Measurements from ENCODE around the gene IGF1R. TPM values are rescaled to one million over a fixed set of nuclear protein-coding genes. Genes with fewer than 3 reads are reported as not detected.

Gene IGF1R
- total and polyA plus RNA-seq, 4 donors: 17.6 to 34.8 (median 21.0) TPM

GRCh38 chr15:98646546-98647025 is 1.8 kb upstream of the IGF1R start:
- Histone ChIP-seq H3K4me1 (ENCODE audit: control insufficient read depth, insufficient read depth, low read length) (peaks cover 15% of the 10 kb centered on the region), H3K4me3 (ENCODE audit: low read depth, low read length) (peak overlapping the region; percentile 65), H3K27me3 (ENCODE audit: control insufficient read depth, insufficient read depth, low read length) (peaks cover 14% of the 10 kb centered on the region), H3K27ac (ENCODE audit: low read depth, low read length) (peak overlapping the region; percentile 42), H3K36me3 (ENCODE audit: control insufficient read depth, insufficient read depth, low read length) (no peaks in the 10 kb centered on the region), H3K9me3 (ENCODE audit: control insufficient read depth, insufficient read depth, low read length) (no peaks in the 10 kb centered on the region)
- no peak for DNase-seq (ENCODE audit: low read depth in 4 of 6, low spot score in 6 of 6)
- WGBS (ENCODE audit: insufficient coverage): 11% methylated on average over 3 of the region's 7 CpGs

DNA sequence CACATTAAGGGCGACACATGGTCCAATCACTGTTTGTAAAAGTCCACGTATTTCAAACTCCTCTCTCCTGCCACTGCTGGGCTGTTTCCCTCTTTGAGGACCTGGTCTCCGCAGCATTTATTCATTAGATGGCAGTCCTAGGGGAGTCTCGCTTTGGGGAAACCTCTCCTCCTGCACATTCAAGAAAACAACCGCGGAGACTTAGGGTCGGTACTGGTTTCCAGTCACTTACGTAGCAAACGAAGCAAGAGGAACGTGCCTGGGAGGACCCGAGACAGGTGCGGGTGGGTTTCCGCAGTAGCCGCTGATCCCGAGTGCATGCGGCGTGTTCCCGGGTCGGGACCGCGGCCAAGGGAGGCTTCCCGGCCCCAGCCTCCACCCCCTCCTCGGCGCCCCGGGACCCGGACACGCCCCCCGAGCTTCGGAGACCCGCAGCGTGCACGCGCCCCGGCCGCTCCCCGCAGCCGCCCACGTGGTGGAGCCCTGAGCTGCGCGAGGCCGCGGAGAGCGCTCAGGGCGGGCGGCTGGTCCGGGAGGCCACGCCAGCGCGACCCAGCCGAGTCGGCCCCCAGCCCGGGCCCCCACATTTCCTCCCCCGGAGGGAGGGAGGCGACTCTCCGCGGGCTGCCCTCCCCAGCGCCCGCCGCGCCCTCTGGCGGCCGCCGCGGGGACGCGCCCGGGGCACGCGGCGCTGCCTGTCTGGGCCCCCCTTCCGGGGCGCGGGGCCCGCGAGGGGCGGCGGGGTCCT is 1.1 kb upstream of the IGF1R start:
- Histone ChIP-seq H3K27me3 (ENCODE audit: control insufficient read depth, insufficient read depth, low read length) (peaks cover 18% of the 10 kb centered on the region), H3K36me3 (ENCODE audit: control insufficient read depth, insufficient read depth, low read length) (no peaks in the 10 kb centered on the region), H3K9me3 (ENCODE audit: control insufficient read depth, insufficient read depth, low read length) (no peaks in the 10 kb centered on the region), H3K4me3 (ENCODE audit: low read depth, low read length) (peak overlapping the region; percentile 87), H3K27ac (ENCODE audit: low read depth, low read length) (peak overlapping the region; percentile 82), H3K4me1 (ENCODE audit: control insufficient read depth, insufficient read depth, low read length) (peaks cover 15% of the 10 kb centered on the region)
- DNase-seq (ENCODE audit: low read depth in 4 of 6, low spot score in 6 of 6): peak in 3 of 6 donors; percentile 65 to 94 (median 91)
- 0% methylated on average over 77 of the region's 77 CpGs for WGBS (ENCODE audit: insufficient coverage)

- peaks cover 15% of the 10 kb centered on the region for H3K4me1 ChIP-seq (ENCODE audit: control insufficient read depth, insufficient read depth, low read length)
- no peaks in the 10 kb centered on the region for H3K36me3 ChIP-seq (ENCODE audit: control insufficient read depth, insufficient read depth, low read length)
- H3K27me3 ChIP-seq (ENCODE audit: control insufficient read depth, insufficient read depth, low read length): peaks cover 18% of the 10 kb centered on the region
- H3K4me3 ChIP-seq (ENCODE audit: low read depth, low read length): peak overlapping the region; percentile 73
- under 1% methylated on average over 103 of the region's 121 CpGs for WGBS (ENCODE audit: insufficient coverage)
- H3K27ac ChIP-seq (ENCODE audit: low read depth, low read length): peak overlapping the region; percentile 84
- peak in 2 of 6 donors; percentile 79 to 85 for DNase-seq (ENCODE audit: low read depth in 4 of 6, low spot score in 6 of 6)
- H3K9me3 ChIP-seq (ENCODE audit: control insufficient read depth, insufficient read depth, low read length): no peaks in the 10 kb centered on the region
These were observed 524 bp downstream of the IGF1R start for GRCh38 chr15:98648654-98649471.

- Histone ChIP-seq H3K4me1 (ENCODE audit: control insufficient read depth, insufficient read depth, low read length) (peaks cover 15% of the 10 kb centered on the region), H3K36me3 (ENCODE audit: control insufficient read depth, insufficient read depth, low read length) (no peaks in the 10 kb centered on the region), H3K9me3 (ENCODE audit: control insufficient read depth, insufficient read depth, low read length) (no peaks in the 10 kb centered on the region), H3K27ac (ENCODE audit: low read depth, low read length) (peak overlapping the region; percentile 61), H3K27me3 (ENCODE audit: control insufficient read depth, insufficient read depth, low read length) (peaks cover 18% of the 10 kb centered on the region), H3K4me3 (ENCODE audit: low read depth, low read length) (peak overlapping the region; percentile 73)
- WGBS (ENCODE audit: insufficient coverage): under 1% methylated on average over 94 of the region's 94 CpGs
- DNase-seq (ENCODE audit: low read depth in 4 of 6, low spot score in 6 of 6): peak in 2 of 6 donors; percentile 61 to 70
These were observed 1.4 kb downstream of the IGF1R start for GRCh38 chr15:98649472-98650416.

- Histone ChIP-seq H3K9me3 (ENCODE audit: control insufficient read depth, insufficient read depth, low read length) (no peaks in the 10 kb centered on the region), H3K4me1 (ENCODE audit: control insufficient read depth, insufficient read depth, low read length) (peaks cover 15% of the 10 kb centered on the region), H3K4me3 (ENCODE audit: low read depth, low read length) (peak overlapping the region; percentile 73), H3K27me3 (ENCODE audit: control insufficient read depth, insufficient read depth, low read length) (peaks cover 18% of the 10 kb centered on the region), H3K36me3 (ENCODE audit: control insufficient read depth, insufficient read depth, low read length) (no peaks in the 10 kb centered on the region), H3K27ac (ENCODE audit: low read depth, low read length) (peak overlapping the region; percentile 12)
- DNase-seq (ENCODE audit: low read depth in 4 of 6, low spot score in 6 of 6): peak in 2 of 6 donors; percentile 58 to 60
- WGBS (ENCODE audit: insufficient coverage): 0% methylated on average over 51 of the region's 51 CpGs
These were observed 2.2 kb downstream of the IGF1R start for GRCh38 chr15:98650417-98651035.

- Histone ChIP-seq H3K4me3 (ENCODE audit: low read depth, low read length) (peak overlapping the region; percentile 73), H3K9me3 (ENCODE audit: control insufficient read depth, insufficient read depth, low read length) (no peaks in the 10 kb centered on the region), H3K27ac (ENCODE audit: low read depth, low read length) (peak overlapping the region; percentile 42), H3K4me1 (ENCODE audit: control insufficient read depth, insufficient read depth, low read length) (peaks cover 15% of the 10 kb centered on the region), H3K27me3 (ENCODE audit: control insufficient read depth, insufficient read depth, low read length) (peaks cover 16% of the 10 kb centered on the region), H3K36me3 (ENCODE audit: control insufficient read depth, insufficient read depth, low read length) (no peaks in the 10 kb centered on the region)
- under 1% methylated on average over 28 of the region's 28 CpGs for WGBS (ENCODE audit: insufficient coverage)
- DNase-seq (ENCODE audit: low read depth in 4 of 6, low spot score in 6 of 6): peak in 2 of 6 donors; percentile 36 to 40
These were observed 2.7 kb downstream of the IGF1R start for GRCh38 chr15:98651036-98651481.

- Histone ChIP-seq H3K27me3 (ENCODE audit: control insufficient read depth, insufficient read depth, low read length) (peaks cover 13% of the 10 kb centered on the region), H3K27ac (ENCODE audit: low read depth, low read length) (peak overlapping the region; percentile 42), H3K36me3 (ENCODE audit: control insufficient read depth, insufficient read depth, low read length) (no peaks in the 10 kb centered on the region), H3K9me3 (ENCODE audit: control insufficient read depth, insufficient read depth, low read length) (no peaks in the 10 kb centered on the region), H3K4me1 (ENCODE audit: control insufficient read depth, insufficient read depth, low read length) (peaks cover 15% of the 10 kb centered on the region), H3K4me3 (ENCODE audit: low read depth, low read length) (peak overlapping the region; percentile 73)
- peak in 2 of 6 donors; percentile 33 to 43 for DNase-seq (ENCODE audit: low read depth in 4 of 6, low spot score in 6 of 6)
- WGBS (ENCODE audit: insufficient coverage): 13% methylated on average over 5 of the region's 14 CpGs
These were observed 3.4 kb downstream of the IGF1R start for GRCh38 chr15:98651581-98652220.

- Histone ChIP-seq H3K27ac (ENCODE audit: low read depth, low read length) (no peak overlapping the region), H3K4me1 (ENCODE audit: control insufficient read depth, insufficient read depth, low read length) (peaks cover 15% of the 10 kb centered on the region), H3K27me3 (ENCODE audit: control insufficient read depth, insufficient read depth, low read length) (peaks cover 13% of the 10 kb centered on the region), H3K36me3 (ENCODE audit: control insufficient read depth, insufficient read depth, low read length) (no peaks in the 10 kb centered on the region), H3K4me3 (ENCODE audit: low read depth, low read length) (no peak overlapping the region), H3K9me3 (ENCODE audit: control insufficient read depth, insufficient read depth, low read length) (no peaks in the 10 kb centered on the region)
- no peak for DNase-seq (ENCODE audit: low read depth in 4 of 6, low spot score in 6 of 6)
- 60% methylated on average over 1 of the region's 1 CpG for WGBS (ENCODE audit: insufficient coverage)
These were observed 5.3 kb downstream of the IGF1R start for GRCh38 chr15:98653686-98654085.
